Measurements from ENCODE around the gene SAE1.
"Not testable (repeated sequence)": the region's sequence is repeated elsewhere in the genome, so short reads cannot be mapped to it uniquely, and the experiment has no call there.

Gene SAE1

GRCh38 chr19:47132194-47132852, 1.7 kb downstream of the SAE1 start:
- no CpG with 5 or more reads among the region's 7 CpGs for WGBS (ENCODE audit: insufficient coverage, insufficient read length)
- Histone ChIP-seq H3K36me3 (ENCODE audit: control insufficient read depth, insufficient read depth, low read length) (no peaks in the 10 kb centered on the region), H3K9me3 (ENCODE audit: control insufficient read depth, insufficient read depth, low read length) (no peaks in the 10 kb centered on the region), H3K27ac (ENCODE audit: low read length) (no peak overlapping the region), H3K4me3 (ENCODE audit: low read length) (peak overlapping the region; percentile 8; the same call in 1 of the 2 replicates), H3K27me3 (ENCODE audit: control insufficient read depth, insufficient read depth, low read length) (no peaks in the 10 kb centered on the region), H3K4me1 (ENCODE audit: control insufficient read depth, insufficient read depth, low read length) (peaks cover 2% of the 10 kb centered on the region; the same call in 1 of the 2 replicates)
- DNase-seq (ENCODE audit: low read depth, low spot score) = no peak

- Histone ChIP-seq H3K27me3 (ENCODE audit: control insufficient read depth, insufficient read depth, low read length) (no peaks in the 10 kb centered on the region), H3K36me3 (ENCODE audit: control insufficient read depth, insufficient read depth, low read length) (no peaks in the 10 kb centered on the region), H3K9me3 (ENCODE audit: control insufficient read depth, insufficient read depth, low read length) (no peaks in the 10 kb centered on the region), H3K27ac (ENCODE audit: low read length) (no peak overlapping the region), H3K4me3 (ENCODE audit: low read length) (no peak overlapping the region), H3K4me1 (ENCODE audit: control insufficient read depth, insufficient read depth, low read length) (peaks cover 2% of the 10 kb centered on the region; the same call in 1 of the 2 replicates)
- no CpG with 5 or more reads among the region's 11 CpGs for WGBS (ENCODE audit: insufficient coverage, insufficient read length)
- DNase-seq (ENCODE audit: low read depth, low spot score) = no peak
These were observed 2.4 kb downstream of the SAE1 start for GRCh38 chr19:47133021-47133471.

- Histone ChIP-seq H3K4me3 (ENCODE audit: low read length) (no peak overlapping the region), H3K4me1 (ENCODE audit: control insufficient read depth, insufficient read depth, low read length) (peaks cover 2% of the 10 kb centered on the region; the same call in 1 of the 2 replicates), H3K27ac (ENCODE audit: low read length) (no peak overlapping the region), H3K9me3 (ENCODE audit: control insufficient read depth, insufficient read depth, low read length) (no peaks in the 10 kb centered on the region), H3K36me3 (ENCODE audit: control insufficient read depth, insufficient read depth, low read length) (no peaks in the 10 kb centered on the region), H3K27me3 (ENCODE audit: control insufficient read depth, insufficient read depth, low read length) (no peaks in the 10 kb centered on the region)
- no CpG with 5 or more reads among the region's 2 CpGs for WGBS (ENCODE audit: insufficient coverage, insufficient read length)
- DNase-seq (ENCODE audit: low read depth, low spot score) = no peak
These were observed 3.9 kb downstream of the SAE1 start for GRCh38 chr19:47134545-47134944.

GRCh38 chr19:47135156-47135555, 4.5 kb downstream of the SAE1 start:
- Histone ChIP-seq H3K36me3 (ENCODE audit: control insufficient read depth, insufficient read depth, low read length) (no peaks in the 10 kb centered on the region), H3K9me3 (ENCODE audit: control insufficient read depth, insufficient read depth, low read length) (no peaks in the 10 kb centered on the region), H3K27me3 (ENCODE audit: control insufficient read depth, insufficient read depth, low read length) (no peaks in the 10 kb centered on the region), H3K4me1 (ENCODE audit: control insufficient read depth, insufficient read depth, low read length) (peaks cover 2% of the 10 kb centered on the region; the same call in 1 of the 2 replicates), H3K4me3 (ENCODE audit: low read length) (no peak overlapping the region), H3K27ac (ENCODE audit: low read length) (no peak overlapping the region)
- no CpG with 5 or more reads among the region's 3 CpGs for WGBS (ENCODE audit: insufficient coverage, insufficient read length)
- DNase-seq (ENCODE audit: low read depth, low spot score) = no peak

DNA sequence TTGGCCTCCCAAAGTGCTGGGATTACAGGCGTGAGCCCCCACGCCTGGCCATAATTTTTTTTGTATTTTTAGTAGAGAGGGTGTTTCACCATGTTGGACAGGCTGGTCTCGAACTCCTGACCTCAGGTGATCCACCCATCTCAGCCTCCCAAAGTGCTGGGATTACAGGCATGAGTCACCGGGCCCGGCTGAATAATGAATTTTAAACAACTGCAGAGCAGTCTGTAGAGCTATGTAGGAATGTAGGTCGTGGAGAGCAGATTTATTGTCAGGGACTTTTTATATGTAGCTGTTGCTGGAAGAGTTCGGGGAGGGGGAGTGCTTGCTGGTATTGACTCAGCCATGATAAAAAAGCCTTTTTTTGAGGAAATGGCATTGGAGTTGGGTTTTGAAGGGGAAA, 10.6 kb downstream of the SAE1 start:
- not testable (repeated sequence) for H3K27me3 ChIP-seq (ENCODE audit: control insufficient read depth, insufficient read depth, low read length); H3K4me1 ChIP-seq (ENCODE audit: control insufficient read depth, insufficient read depth, low read length); H3K4me3 ChIP-seq (ENCODE audit: low read length); DNase-seq (ENCODE audit: low read depth, low spot score); H3K9me3 ChIP-seq (ENCODE audit: control insufficient read depth, insufficient read depth, low read length); H3K27ac ChIP-seq (ENCODE audit: low read length)
- WGBS (ENCODE audit: insufficient coverage, insufficient read length) = no CpG with 5 or more reads among the region's 7 CpGs
- peaks cover 24% of the 10 kb centered on the region for H3K36me3 ChIP-seq (ENCODE audit: control insufficient read depth, insufficient read depth, low read length)

GRCh38 chr19:47141695-47142094, 11.1 kb downstream of the SAE1 start:
- H3K4me1 ChIP-seq (ENCODE audit: control insufficient read depth, insufficient read depth, low read length) = no peaks in the 10 kb centered on the region
- H3K4me3 ChIP-seq (ENCODE audit: low read length) = no peak overlapping the region
- H3K36me3 ChIP-seq (ENCODE audit: control insufficient read depth, insufficient read depth, low read length) = peaks cover 28% of the 10 kb centered on the region
- H3K27ac ChIP-seq (ENCODE audit: low read length) = no peak overlapping the region
- H3K27me3 ChIP-seq (ENCODE audit: control insufficient read depth, insufficient read depth, low read length) = no peaks in the 10 kb centered on the region
- DNase-seq (ENCODE audit: low read depth, low spot score) = no peak
- H3K9me3 ChIP-seq (ENCODE audit: control insufficient read depth, insufficient read depth, low read length) = no peaks in the 10 kb centered on the region

DNA sequence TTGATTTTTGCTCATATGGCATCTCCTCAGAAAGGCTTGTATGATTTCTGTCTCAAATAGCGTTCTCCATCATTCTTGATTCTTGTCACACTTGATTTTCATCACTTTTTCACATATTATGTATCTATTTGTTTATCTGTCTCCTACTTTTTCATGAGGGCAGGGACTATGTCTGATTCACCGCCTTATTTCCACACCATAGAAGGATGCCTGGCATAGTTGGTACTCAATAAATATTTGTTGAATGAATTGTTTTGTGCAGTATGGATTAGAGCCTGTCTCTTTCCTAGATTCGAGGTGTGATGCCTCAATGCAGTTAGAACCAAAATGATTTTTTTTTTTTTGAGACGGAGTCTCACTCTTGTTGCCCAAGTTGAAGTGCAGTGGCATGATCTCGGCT, 12.1 kb downstream of the SAE1 start:
- Histone ChIP-seq H3K9me3 (ENCODE audit: control insufficient read depth, insufficient read depth, low read length) (no peaks in the 10 kb centered on the region), H3K27me3 (ENCODE audit: control insufficient read depth, insufficient read depth, low read length) (no peaks in the 10 kb centered on the region), H3K27ac (ENCODE audit: low read length) (no peak overlapping the region), H3K4me3 (ENCODE audit: low read length) (no peak overlapping the region), H3K36me3 (ENCODE audit: control insufficient read depth, insufficient read depth, low read length) (peaks cover 28% of the 10 kb centered on the region), H3K4me1 (ENCODE audit: control insufficient read depth, insufficient read depth, low read length) (no peaks in the 10 kb centered on the region)
- DNase-seq (ENCODE audit: low read depth, low spot score) = no peak
- no CpG with 5 or more reads among the region's 5 CpGs for WGBS (ENCODE audit: insufficient coverage, insufficient read length)

DNA sequence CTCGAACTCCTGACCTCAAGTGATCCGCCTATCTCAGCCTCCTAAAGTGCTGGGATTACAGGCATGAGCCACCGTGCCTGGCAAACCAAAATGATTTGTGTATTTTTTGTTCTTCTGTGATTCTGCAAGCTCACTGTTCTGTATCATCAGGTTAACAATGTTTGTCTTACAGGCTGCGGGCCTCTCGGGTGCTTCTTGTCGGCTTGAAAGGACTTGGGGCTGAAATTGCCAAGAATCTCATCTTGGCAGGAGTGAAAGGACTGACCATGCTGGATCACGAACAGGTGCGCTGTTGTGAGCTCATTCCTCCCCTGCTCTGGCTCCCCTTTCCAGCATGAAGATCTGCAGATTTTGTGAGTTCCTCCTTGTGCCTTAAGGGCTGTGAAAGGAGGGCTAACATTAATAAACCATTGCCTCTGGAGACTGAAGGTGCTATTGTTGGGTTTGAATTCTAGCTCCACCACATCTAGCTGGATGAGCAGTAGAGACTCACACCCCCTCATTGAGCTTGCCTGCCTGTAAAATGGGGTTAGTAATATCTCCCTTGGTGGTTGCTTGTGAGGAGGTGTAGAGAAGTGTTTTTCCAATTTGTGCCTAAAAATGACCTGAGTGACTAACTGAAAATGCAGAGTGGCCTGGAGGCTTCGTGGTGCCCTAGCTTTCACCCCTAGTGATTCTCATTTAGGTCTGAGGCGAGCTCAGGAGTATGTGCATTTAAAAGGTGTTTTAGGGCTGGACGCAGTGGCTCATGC, 12.9 kb downstream of the SAE1 start:
- H3K27me3 ChIP-seq (ENCODE audit: control insufficient read depth, insufficient read depth, low read length) = no peaks in the 10 kb centered on the region
- DNase-seq (ENCODE audit: low read depth, low spot score) = no peak
- no CpG with 5 or more reads among the region's 11 CpGs for WGBS (ENCODE audit: insufficient coverage, insufficient read length)
- H3K36me3 ChIP-seq (ENCODE audit: control insufficient read depth, insufficient read depth, low read length) = peaks cover 30% of the 10 kb centered on the region
- H3K4me3 ChIP-seq (ENCODE audit: low read length) = no peak overlapping the region
- no peaks in the 10 kb centered on the region for H3K9me3 ChIP-seq (ENCODE audit: control insufficient read depth, insufficient read depth, low read length)
- no peaks in the 10 kb centered on the region for H3K4me1 ChIP-seq (ENCODE audit: control insufficient read depth, insufficient read depth, low read length)
- H3K27ac ChIP-seq (ENCODE audit: low read length) = no peak overlapping the region

- Histone ChIP-seq H3K4me1 (ENCODE audit: control insufficient read depth, insufficient read depth, low read length) (no peaks in the 10 kb centered on the region), H3K27ac (ENCODE audit: low read length) (no peak overlapping the region), H3K36me3 (ENCODE audit: control insufficient read depth, insufficient read depth, low read length) (peaks cover 30% of the 10 kb centered on the region), H3K27me3 (ENCODE audit: control insufficient read depth, insufficient read depth, low read length) (no peaks in the 10 kb centered on the region), H3K4me3 (ENCODE audit: low read length) (no peak overlapping the region), H3K9me3 (ENCODE audit: control insufficient read depth, insufficient read depth, low read length) (no peaks in the 10 kb centered on the region)
- DNase-seq (ENCODE audit: low read depth, low spot score) = no peak
- no CpG with 5 or more reads among the region's 13 CpGs for WGBS (ENCODE audit: insufficient coverage, insufficient read length)
These were observed 14.0 kb downstream of the SAE1 start for GRCh38 chr19:47144630-47145029.

GRCh38 chr19:47145639-47146486, 15.2 kb downstream of the SAE1 start:
- H3K27me3 ChIP-seq (ENCODE audit: control insufficient read depth, insufficient read depth, low read length) = no peaks in the 10 kb centered on the region
- no CpG with 5 or more reads among the region's 5 CpGs for WGBS (ENCODE audit: insufficient coverage, insufficient read length)
- no peak overlapping the region for H3K4me3 ChIP-seq (ENCODE audit: low read length)

More at GRCh38 chr19:47145639-47146486, 15.2 kb downstream of the SAE1 start:
- DNase-seq (ENCODE audit: low read depth, low spot score) = no peak
- Histone ChIP-seq H3K4me1 (ENCODE audit: control insufficient read depth, insufficient read depth, low read length) (no peaks in the 10 kb centered on the region), H3K36me3 (ENCODE audit: control insufficient read depth, insufficient read depth, low read length) (peaks cover 34% of the 10 kb centered on the region), H3K27ac (ENCODE audit: low read length) (no peak overlapping the region), H3K9me3 (ENCODE audit: control insufficient read depth, insufficient read depth, low read length) (no peaks in the 10 kb centered on the region)

All from iPS DF 6.9 (cell line).